BJ (cell line): ENCODE results near the gene CCER1. TPM values are rescaled to one million over a fixed set of nuclear protein-coding genes. Genes with fewer than 3 reads are reported as not detected.

Source experiments
- CTCF ChIA-PET: fragments of 350-600 bp; formaldehyde crosslinking; extraction: SDS; loops from one replicate; lab custom pipeline; 2021; ENCODE audit warnings: antibody characterized with exemption, inconsistent platforms; lab: Yijun Ruan, JAX
- POLR2A ChIA-PET: fragments of 300-600 bp; sonication (Branson Sonifier 250); formaldehyde crosslinking; extraction: SDS; loops from one replicate; lab custom pipeline; 2021; ENCODE audit warnings: antibody characterized with exemption; lab: Charles Lee
- DNase-seq: peaks from one replicate; pipeline ENCODE4 v3.0.0-alpha.2; 2011; ENCODE audit warnings: low read depth
- H3K27me3 ChIP-seq: 2 replicates; pipeline ENCODE4 v1.6.0; 2011; ENCODE audit warnings: low read length; ENCODE audit not compliant: control insufficient read depth, insufficient read depth
- H3K36me3 ChIP-seq: 2 replicates; pipeline ENCODE4 v1.5.1; 2011; ENCODE audit warnings: low read length; ENCODE audit not compliant: control insufficient read depth, insufficient read depth
- H3K4me3 ChIP-seq: 2 replicates; pipeline ENCODE4 v1.5.1; 2011; ENCODE audit warnings: low read depth, mild to moderate bottlenecking, control low read depth, low read length
- polyA plus RNA-seq: library from polyadenylated mRNA; depleted of rRNA; stranded (reverse); fragments of >200 nt; gene quantifications from 2 replicates; pipeline ENCODE4 v1.2.3, GENCODE V29; 2011
- TF ChIP-seq, protein P1 (sequence below): IDR thresholded peaks from 2 replicates; pipeline ENCODE4 v1.5.1; 2011; ENCODE audit warnings: low read depth, mild to moderate bottlenecking, control low read depth, inconsistent platforms, low read length, moderate library complexity; ENCODE audit not compliant: insufficient read depth

CCER1 gene
- polyA plus RNA-seq, 1 experiment = not detected

DNA sequence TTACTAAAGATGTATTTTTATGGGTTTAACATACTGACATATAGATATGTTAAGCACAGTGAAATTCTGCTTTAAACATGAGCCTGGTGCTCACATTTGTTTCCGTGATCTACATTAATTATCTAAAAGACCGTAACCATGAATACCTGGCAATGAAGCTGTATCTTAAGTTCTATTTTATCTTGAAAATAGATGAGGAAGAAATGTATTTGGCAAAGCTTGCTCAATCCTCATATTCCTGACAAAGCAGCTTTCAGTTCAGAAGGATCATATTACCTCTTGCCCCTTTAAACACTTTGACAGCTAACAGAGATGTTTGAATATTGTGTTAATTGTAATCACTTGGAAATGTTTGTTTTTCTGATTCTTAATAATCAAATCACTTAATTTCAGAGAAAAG lies 40.0 kb upstream of the CCER1 start:
- ChIA-PET POLR2A (no interaction called here), CTCF (interaction anchor here (1.0 to 1.1 kb wide), 2 partner anchors 13 to 114 kb away, joined by 3 to 5 read pairs; no protein-coding TSS in a partner anchor)
- no peaks in the 10 kb centered on the region for H3K27me3 ChIP-seq
- H3K36me3 ChIP-seq = no peaks in the 10 kb centered on the region
- TF ChIP-seq, protein P1, sequence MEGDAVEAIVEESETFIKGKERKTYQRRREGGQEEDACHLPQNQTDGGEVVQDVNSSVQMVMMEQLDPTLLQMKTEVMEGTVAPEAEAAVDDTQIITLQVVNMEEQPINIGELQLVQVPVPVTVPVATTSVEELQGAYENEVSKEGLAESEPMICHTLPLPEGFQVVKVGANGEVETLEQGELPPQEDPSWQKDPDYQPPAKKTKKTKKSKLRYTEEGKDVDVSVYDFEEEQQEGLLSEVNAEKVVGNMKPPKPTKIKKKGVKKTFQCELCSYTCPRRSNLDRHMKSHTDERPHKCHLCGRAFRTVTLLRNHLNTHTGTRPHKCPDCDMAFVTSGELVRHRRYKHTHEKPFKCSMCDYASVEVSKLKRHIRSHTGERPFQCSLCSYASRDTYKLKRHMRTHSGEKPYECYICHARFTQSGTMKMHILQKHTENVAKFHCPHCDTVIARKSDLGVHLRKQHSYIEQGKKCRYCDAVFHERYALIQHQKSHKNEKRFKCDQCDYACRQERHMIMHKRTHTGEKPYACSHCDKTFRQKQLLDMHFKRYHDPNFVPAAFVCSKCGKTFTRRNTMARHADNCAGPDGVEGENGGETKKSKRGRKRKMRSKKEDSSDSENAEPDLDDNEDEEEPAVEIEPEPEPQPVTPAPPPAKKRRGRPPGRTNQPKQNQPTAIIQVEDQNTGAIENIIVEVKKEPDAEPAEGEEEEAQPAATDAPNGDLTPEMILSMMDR = no peak
- DNase-seq = no peak
- no peak overlapping the region for H3K4me3 ChIP-seq

DNA sequence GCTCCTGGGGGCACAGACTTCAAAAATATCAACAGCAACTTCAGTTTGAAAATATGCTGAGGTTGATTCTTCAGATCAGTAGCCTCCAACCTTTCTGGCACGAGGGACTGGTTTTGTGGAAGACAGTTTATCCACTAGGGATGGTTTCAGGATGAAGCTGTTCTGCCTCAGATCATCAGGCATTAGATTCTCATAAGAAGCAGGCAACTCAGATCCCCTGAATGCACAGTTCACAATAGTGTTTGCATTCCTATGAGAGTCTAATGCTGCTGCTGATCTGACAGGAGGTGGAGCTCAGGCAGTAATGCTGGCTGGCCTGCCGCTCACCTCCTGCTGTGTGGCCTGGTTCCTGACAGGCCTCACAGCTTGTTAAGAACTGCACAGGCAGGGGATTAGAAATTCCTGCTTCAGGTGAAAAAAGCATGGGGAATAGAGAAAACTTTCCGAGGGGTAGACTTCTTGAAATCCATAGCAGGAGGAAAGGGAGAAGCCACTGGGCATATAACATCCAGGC lies 37.0 kb upstream of the CCER1 start:
- CTCF ChIA-PET = no interaction called here
- TF ChIP-seq, protein P1 = no peak
- POLR2A ChIA-PET = no interaction called here
- Histone ChIP-seq H3K4me3 (no peak overlapping the region), H3K36me3 (no peaks in the 10 kb centered on the region), H3K27me3 (no peaks in the 10 kb centered on the region)
- no peak for DNase-seq

DNA sequence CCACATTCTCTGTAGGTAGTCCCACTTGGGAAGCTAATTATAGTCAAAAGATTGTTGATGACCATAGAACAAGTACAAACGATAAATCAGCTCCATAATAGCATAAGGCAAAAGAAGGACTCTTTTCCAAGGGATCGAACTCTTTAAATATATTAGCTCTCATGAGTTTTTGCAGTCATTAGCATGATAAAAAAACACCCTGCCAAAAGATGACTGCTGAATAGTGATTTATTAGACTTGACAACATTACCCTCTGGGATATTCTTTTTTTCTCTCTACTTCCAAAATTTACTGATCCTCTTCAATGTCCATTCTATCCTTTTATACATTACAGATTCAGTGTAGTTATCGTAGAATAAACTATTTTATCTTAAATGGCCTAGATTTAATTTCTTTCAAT lies 35.6 kb upstream of the CCER1 start:
- Histone ChIP-seq H3K36me3 (no peaks in the 10 kb centered on the region), H3K27me3 (no peaks in the 10 kb centered on the region), H3K4me3 (no peak overlapping the region)
- ChIA-PET POLR2A (no interaction called here), CTCF (no interaction called here)
- TF ChIP-seq, protein P1 = no peak
- DNase-seq = no peak

DNA sequence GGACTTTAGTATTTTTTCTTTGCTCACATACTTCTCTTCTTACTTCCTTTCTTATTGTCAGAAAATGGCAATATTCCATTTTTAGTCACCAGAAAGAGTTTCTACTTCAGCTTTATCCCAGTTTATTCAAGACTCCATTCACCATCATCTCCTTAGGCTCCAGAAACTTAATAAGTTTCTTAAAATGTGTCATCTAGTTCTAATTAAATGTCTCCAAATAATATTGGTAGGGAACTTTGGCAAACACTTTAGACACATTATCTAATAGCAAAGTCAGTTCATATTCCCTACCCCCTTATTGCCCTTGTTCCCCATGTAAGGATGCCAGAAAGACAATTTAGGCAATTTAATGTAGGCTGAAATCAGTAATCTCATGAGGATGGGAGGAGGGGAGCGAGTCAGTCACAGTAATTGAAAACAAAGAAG lies 34.7 kb upstream of the CCER1 start:
- POLR2A ChIA-PET = no interaction called here
- no peak overlapping the region for H3K4me3 ChIP-seq
- CTCF ChIA-PET = no interaction called here
- H3K27me3 ChIP-seq = no peaks in the 10 kb centered on the region
- DNase-seq = no peak
- TF ChIP-seq, protein P1 = no peak
- no peaks in the 10 kb centered on the region for H3K36me3 ChIP-seq

DNA sequence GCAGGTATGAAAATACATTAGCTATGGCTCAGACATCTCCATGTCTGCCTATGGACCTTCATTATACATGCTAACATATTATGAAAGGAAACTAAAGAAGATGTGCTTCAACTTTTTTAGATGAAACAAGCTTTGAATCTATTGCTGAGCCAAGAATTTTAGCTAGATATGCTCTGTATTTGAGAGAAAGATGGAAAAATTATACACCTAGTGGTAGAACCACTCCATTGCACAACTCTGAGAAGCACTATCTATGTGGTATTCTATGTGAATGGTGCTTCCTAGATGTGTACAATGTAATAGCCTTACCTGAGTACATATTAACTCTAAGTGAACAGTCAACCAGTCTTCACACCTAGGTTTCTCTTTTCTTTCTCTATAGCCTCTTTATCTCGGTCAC lies 32.5 kb upstream of the CCER1 start:
- Histone ChIP-seq H3K27me3 (no peaks in the 10 kb centered on the region), H3K36me3 (no peaks in the 10 kb centered on the region), H3K4me3 (no peak overlapping the region)
- no peak for DNase-seq
- ChIA-PET CTCF (interaction anchor here (0.9 kb wide), 1 partner anchor 17 kb away, joined by 3 read pairs; the partner anchor contains the start of gene EPYC), POLR2A (no interaction called here)
- TF ChIP-seq, protein P1 = peak; percentile 21; the same call in 1 of the 2 replicates
